GM19025 (cell line): Measurements from ENCODE around the gene PDS5B.
"Not testable (repeated sequence)": the region's sequence is repeated elsewhere in the genome, so short reads cannot be mapped to it uniquely, and the experiment has no call there.

Experiments
- ATAC-seq: cut with Tn5 transposase; IDR thresholded peaks from one replicate; pipeline ENCODE4 v1.9.1; 2021; ENCODE audit warnings: mild to moderate bottlenecking, low read depth, moderate library complexity; ENCODE audit not compliant: unreplicated experiment

The PDS5B gene

GRCh38 chr13:32720026-32720425 lies 133.8 kb downstream of the PDS5B start:
- ATAC-seq: no peak

- not testable (repeated sequence) for ATAC-seq
These were observed 135.1 kb downstream of the PDS5B start for GRCh38 chr13:32721131-32722034.

GRCh38 chr13:32722340-32722739 lies 136.1 kb downstream of the PDS5B start:
- no peak for ATAC-seq

- no peak for ATAC-seq
These were observed 137.7 kb downstream of the PDS5B start for GRCh38 chr13:32723987-32724386.

GRCh38 chr13:32726374-32727037 lies 140.3 kb downstream of the PDS5B start:
- no peak for ATAC-seq

- ATAC-seq: no peak
These were observed 142.1 kb downstream of the PDS5B start for GRCh38 chr13:32728327-32728726.

- not testable (repeated sequence) for ATAC-seq
These were observed 142.8 kb downstream of the PDS5B start for GRCh38 chr13:32729097-32729496.

GRCh38 chr13:32731074-32731473 lies 144.8 kb downstream of the PDS5B start:
- ATAC-seq: no peak

- ATAC-seq: no peak
These were observed 145.3 kb downstream of the PDS5B start for GRCh38 chr13:32731576-32731975.

- ATAC-seq: no peak
These were observed 147.4 kb downstream of the PDS5B start for GRCh38 chr13:32733690-32734089.

- no peak for ATAC-seq
These were observed 148.3 kb downstream of the PDS5B start for GRCh38 chr13:32734511-32734910.

GRCh38 chr13:32735859-32736258 lies 149.6 kb downstream of the PDS5B start:
- no peak for ATAC-seq

GRCh38 chr13:32736648-32737047 lies 150.4 kb downstream of the PDS5B start:
- no peak for ATAC-seq

GRCh38 chr13:32737111-32737571 lies 150.9 kb downstream of the PDS5B start:
- peak; percentile 73 for ATAC-seq

GRCh38 chr13:32737679-32738078 lies 151.4 kb downstream of the PDS5B start:
- peak; percentile 41 for ATAC-seq

- ATAC-seq: no peak
These were observed 159.3 kb downstream of the PDS5B start for GRCh38 chr13:32745509-32745908.

GRCh38 chr13:32746474-32746873 lies 160.2 kb downstream of the PDS5B start:
- no peak for ATAC-seq

- ATAC-seq: no peak
These were observed 162.1 kb downstream of the PDS5B start for GRCh38 chr13:32748305-32748704.

GRCh38 chr13:32751340-32751739 lies 165.1 kb downstream of the PDS5B start:
- no peak for ATAC-seq

- no peak for ATAC-seq
These were observed 166.1 kb downstream of the PDS5B start for GRCh38 chr13:32752311-32752710.

- ATAC-seq: no peak
These were observed 166.8 kb downstream of the PDS5B start for GRCh38 chr13:32752997-32753606.
